GM19023 (cell line): ENCODE data around the gene UBE2E2.
"Not testable (repeated sequence)": the region's sequence is repeated elsewhere in the genome, so short reads cannot be mapped to it uniquely, and the experiment has no call there.

ENCODE experiments used
- ATAC-seq: cut with Tn5 transposase; IDR thresholded peaks from one replicate; pipeline ENCODE4 v1.9.1; 2021; ENCODE audit warnings: mild to moderate bottlenecking, moderate library complexity; ENCODE audit not compliant: unreplicated experiment

The UBE2E2 gene

DNA sequence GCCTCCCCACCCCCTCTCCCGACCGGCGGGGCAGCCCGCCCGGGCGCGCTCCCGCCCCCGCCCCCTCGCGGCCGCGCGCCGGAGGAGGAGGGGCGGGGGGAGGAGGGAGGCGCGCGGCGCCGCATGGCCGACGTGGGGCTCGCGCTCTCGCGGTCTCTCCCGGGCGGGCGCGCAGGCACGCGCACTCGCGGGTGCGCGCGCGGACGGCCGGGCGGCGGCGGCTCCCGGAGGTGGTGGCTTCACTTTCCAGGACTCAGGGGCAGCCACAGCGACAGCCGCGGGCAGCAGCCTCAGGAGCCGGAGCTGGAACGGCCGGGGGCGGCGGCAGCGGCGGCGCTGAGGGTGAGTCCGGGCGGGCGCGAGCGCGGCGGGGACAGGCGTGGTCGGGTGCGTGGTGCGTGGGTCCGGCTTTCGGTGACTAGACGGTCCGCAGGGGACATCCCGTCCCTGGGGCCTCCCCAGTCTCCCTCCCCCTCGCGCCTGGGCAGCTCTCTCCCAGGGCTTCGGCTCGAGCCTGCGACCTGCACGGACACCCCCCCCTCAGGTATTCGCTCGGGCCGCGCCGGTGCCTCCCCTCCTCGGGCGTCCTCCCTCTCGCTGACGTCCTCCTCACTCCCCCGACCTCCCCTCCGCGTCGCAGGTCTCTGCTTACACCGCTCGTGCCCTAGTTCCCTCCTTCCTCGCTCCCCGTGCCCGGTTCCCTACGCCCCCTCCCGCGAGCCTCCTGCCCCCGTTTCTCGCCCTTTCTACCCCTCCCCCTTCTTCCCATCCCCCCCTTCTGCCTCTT, at the start of gene UBE2E2:
UBE2E2 (plus strand) TSS at position 407 of the 787 bp plus-strand sequence.
- ATAC-seq: peak; percentile 77

GRCh38 chr3:23153436-23153835, 49.7 kb upstream of the UBE2E2 start:
- ATAC-seq: no peak

- no peak for ATAC-seq
Observed at GRCh38 chr3:23157331-23157730, 45.8 kb upstream of the UBE2E2 start.

DNA sequence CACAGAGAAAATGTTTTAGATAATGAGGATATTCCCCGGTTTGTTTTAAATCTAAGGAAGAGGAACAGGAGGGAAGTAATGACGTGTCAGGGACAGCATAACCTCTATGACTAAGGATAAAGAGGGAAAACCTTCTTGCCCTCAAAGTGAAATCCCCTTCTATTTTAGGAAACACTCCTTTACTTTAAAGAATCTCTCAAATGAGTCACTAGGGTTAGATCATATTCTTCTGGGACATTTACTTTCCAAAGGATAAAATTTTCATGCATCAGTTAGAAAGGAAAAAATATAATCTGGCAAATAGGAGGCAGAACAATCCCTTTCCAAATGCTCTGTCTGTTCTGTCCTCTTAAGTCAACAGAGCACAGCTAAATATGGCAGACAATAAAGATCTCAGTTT, 43.2 kb upstream of the UBE2E2 start:
- no peak for ATAC-seq

DNA sequence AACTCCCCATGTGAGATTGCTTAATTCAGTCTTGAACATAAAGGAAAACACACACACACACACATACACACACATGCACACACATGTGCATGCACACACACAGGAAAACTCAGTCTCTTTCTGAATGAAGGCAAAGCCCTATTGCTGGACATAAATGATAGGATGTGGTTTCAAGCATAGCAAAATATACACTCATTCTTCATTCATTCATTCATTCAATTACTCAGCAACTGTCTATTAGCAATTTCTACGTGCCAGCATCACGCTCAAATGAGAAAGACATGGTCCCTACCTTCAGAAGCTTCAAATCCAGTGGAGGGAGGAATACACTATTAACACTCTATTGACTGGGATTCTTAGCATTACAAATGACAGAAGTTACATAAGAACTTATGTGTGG, 41.8 kb upstream of the UBE2E2 start:
- no peak for ATAC-seq

DNA sequence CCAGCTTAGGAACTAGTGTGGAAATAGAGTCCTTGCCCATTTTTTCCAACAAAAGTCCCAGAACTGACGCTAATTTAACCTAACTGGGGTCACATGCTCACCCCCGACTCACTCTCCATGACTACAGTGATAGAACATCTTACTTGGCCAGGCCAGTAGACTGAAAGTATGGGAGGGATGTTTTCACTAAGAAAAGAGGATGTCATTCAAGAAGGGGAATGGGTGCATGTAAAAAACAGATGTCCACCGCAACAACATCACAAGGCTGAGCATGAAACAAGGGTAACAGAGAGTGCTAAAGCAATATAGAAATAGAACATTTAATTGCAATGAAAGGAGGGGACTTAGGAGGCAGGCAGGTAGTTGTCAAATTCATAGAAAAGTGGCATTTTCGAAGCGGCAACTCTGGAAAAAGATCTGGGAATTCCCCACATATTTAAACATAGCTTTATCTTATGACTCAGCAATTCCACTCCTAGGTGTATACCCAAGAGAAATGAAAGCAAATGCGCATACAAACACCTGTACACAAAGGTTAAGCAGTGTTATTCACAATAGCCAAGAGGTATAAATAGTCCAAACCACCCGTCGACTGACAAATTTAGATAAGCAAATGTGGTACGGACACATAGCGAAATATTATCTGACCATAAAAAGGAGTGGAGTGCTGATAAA, 41.1 kb upstream of the UBE2E2 start:
- peak; percentile 62 for ATAC-seq

GRCh38 chr3:23162934-23163333, 40.2 kb upstream of the UBE2E2 start:
- ATAC-seq: peak; percentile 52

DNA sequence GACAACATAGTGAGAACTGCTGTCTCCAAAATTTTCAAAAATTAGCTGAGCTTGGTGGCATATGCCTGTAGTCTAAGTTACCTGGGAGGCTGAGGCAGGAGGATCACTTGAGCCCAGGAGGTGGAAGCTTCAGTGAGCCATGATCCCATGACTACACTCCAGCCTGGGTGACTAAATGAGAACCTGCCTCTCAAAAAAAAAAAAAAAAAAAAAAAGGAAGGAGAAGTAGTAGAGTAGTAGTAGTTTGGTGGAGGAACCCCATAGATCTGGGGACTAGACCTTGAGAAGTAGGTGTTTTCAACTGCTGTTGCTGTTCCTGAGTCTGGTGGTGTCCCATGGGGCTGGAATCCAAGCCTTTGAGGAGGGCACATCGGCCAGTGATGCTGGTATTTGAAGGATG, 38.4 kb upstream of the UBE2E2 start:
- ATAC-seq: no peak

- ATAC-seq: no peak
Observed at GRCh38 chr3:23165571-23165970, 37.6 kb upstream of the UBE2E2 start.

DNA sequence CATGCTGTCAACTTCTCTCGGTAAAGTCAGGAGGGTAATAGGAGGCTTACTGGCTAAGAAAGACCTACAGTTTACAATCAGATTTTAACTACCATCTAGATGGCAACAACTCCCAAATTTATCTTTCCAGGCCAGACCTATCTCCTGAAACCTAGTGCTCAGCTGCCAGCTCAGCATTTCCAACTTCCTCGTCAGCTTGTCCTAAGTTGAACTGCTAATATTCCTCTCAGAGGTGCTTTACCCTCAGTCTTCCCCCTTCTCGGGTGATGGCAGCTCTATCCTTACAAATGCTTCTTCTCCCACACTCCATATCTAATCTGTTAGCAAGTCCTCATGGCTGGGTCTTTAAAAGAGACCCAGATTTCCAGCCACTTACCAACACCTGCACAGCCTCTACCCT, 36.9 kb upstream of the UBE2E2 start:
- ATAC-seq: no peak

DNA sequence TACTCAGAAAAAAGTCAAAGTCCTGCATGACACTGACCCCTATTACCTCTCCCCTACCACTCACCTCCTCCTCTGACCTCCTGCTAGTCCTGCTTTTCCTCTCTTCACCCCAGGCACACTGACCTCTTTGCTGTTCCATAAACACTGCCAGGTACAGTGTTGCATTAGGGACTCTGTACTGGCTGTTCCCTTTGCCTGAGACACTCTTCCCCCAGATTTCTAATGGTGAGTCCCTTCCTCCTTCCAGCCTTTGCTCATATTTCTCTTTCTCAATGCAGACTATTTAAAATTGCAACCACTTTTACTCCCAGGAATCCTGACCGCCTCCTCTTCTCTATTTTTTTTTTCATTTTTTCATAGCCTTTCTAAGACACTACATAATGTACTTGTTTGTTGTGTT, 36.3 kb upstream of the UBE2E2 start:
- no peak for ATAC-seq

DNA sequence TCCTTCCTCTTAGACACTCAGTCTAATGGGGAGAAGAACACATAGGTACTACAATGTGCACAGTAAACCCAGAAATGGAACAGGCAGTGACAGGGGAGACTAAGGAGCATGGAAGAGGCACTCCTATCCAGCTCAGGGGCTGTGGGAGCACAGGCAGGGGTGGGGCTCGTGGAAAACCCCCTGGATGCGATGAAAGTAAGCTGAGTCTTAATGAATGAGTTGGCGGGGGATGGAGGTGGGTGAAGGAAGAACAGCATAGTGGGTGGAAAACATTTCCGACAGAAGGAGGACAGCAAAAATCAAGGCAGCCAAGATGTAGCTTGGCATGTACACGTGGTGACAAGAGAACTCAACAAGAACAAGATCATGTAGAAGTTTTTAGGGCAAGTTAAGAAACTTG, 33.6 kb upstream of the UBE2E2 start:
- ATAC-seq: no peak

DNA sequence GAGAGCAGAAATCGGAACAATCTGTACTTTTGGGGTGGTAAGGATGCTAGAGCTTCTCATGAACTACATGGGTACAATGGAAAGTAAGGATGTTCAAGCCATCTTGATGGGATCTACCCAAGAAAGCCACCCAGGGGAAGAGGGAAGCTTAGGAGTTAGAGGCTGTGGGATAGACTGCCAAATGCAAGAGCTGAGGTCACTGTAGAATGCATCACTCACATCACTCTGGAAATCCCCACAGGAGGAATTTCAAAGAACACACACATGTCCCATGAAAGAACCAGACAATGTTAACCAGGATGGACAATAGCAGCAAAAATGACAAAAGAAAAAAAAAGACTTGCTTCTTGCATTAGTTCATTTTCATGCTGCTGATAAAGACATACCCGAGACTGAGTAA, 32.8 kb upstream of the UBE2E2 start:
- no peak for ATAC-seq

GRCh38 chr3:23172059-23172458, 31.1 kb upstream of the UBE2E2 start:
- no peak for ATAC-seq

GRCh38 chr3:23174426-23175039, 28.6 kb upstream of the UBE2E2 start:
- ATAC-seq: no peak

DNA sequence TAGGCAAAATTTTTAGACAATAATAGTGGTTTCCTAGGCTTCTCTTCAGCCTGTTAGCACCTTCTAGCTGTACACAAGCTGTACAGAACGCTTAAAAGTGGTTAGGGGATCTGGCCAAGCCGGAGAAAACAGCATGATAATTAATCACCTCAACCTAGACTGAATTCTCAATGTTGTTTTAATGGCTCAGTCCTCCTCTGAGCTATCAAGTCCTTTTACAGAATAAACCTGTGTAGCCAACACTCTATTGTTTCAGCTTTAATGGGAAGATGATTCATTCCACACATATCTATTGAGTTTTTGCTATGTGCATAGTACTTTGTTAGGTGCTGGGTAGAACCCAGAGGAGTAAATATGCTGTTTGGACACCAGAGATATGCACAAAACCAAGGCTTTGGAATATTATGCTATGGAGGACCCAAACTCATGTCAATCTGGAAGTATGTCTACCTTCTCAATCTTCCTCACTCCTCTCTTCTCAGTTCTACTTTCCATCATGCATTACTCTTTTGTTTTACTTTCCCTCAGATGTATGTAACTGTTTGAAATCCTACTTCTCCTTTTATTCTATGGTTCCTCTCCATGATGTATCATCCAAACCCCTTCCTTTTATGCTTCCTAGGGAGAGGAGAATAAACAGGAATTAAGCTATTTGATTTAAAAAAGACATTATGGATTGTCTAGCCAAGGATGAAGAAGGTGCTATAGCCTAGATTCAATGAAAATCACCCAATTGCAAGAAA, 27.6 kb upstream of the UBE2E2 start:
- no peak for ATAC-seq

DNA sequence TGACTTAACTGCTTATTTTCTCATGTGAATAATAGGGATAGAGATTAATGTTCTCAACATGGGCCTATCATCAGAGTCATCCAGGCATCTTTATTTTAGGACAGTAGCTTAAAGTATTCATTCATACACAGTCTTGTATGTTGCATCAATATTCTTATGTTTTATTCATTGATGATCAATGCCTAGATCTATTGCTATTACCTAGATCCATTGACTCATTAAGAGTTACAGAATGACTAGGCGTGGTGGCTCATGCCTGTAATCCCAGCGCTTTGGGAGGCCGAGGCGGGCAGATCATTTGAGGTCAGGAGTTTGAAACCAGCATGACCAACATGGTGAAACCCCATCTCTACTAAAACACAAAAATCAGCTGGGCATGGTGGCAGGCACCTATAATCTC, 26.3 kb upstream of the UBE2E2 start:
- not testable (repeated sequence) for ATAC-seq

DNA sequence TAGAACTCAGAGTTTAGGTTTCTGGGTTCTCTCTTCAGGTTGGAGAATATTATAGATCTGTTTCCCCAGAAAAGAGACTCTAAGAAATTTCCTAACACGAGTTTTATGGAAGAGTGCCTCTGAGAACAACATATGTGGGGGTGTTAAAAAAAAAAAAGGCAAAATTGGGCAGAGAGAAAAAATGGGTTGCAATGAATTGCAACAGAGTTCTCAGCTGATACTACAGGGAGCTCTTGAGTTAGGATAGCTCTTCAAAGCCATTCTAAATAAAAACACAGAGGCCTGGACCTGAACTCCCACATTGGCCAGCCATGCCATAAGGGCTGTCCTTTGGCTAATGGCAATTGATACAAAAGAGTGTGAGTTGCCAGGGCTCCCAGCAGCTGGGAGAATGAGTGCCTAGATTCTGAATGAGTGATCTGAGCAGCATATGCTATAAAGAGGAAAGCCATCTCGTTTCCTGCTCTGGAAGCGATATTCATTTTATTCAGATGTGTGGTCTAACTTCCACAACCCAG, 20.1 kb upstream of the UBE2E2 start:
- no peak for ATAC-seq

DNA sequence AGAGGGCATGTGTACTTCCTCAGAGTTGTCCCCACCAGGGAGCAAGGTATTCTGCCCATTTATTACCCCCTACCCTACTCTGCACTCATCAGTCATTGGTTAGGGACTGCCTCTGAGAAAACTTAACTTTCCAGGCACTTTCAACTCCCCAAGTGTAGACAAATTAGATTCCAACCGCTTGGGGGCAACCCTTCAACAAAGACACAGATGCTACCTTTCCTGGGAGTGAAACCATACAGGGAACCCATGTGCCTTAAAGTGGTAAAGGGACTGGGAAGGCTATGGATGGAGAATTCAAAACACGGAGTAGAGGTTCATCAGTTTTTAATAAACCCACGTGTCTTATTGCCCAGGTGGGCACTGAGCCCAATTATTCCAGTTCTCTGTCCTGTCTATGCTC, 19.4 kb upstream of the UBE2E2 start:
- no peak for ATAC-seq

DNA sequence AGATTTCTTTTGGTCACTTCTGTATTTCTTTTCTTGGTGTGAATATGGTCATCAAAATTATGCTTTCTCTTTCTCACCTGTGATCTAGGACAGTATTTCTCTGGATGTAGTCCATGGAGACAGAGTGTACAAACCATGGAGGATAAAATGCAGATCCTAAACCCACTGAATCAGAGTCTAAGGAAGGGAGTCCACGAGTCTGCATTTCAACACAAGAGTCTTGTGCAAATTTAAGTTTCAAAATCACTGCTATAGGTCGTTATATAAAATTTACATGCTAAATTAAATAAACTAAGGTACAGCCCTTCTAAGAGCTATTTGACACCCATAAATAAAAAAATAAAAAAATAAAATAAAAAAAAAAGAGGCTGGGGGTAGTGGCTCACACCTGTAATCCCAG, 17.3 kb upstream of the UBE2E2 start:
- ATAC-seq: no peak

DNA sequence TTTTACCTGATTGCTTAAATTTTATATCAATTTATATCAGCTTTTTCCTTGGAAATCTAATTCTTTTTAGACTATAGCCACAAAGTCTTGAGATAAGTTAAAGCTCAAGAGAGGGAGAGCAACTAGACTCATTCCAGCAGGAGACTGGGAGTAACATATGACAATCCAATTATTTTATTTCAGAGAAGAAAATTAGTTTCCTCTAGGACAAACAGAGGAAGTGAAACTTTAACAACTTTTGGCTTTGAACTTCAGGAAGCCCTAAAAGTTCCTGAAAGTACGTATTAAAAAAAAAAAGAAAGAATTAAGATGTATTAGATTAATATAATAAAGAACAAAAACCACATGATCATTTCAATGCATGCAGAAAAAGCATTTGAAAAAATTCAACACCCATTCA, 13.9 kb upstream of the UBE2E2 start:
- ATAC-seq: no peak
